ENCODE data around the gene ADIPOR2.

The ADIPOR2 gene

DNA sequence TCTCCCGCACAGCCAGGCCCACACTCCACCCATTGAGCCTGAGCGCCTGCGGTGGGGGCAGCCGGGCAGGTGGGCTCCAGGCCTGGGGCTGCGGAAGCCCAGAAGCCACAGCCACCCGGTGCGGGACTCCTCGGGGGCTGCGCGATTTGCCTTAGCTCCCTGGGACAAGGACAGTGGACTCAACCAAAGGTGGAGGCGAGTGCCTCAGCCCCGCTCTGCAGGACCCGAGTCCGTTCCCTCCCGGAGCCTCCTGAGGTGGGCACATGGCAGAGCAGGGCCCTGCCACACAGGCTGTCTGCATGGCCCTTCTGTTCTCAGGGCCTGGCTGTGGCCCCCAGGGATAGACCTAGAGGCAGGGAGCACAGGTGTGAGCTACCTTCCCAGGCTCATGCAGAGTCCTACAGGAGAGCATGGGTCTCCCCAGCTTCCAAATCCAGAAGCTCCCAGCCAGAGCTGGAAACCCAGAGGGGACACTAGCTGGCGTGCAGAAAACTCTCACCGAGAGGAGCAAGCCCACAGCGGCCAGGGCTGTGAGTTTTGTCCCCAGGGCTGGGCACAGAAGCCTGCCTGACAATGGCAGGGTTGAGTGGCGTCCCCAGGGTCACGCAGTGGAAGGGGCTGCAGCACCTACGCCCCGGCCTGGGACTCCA, 107.2 kb downstream of the ADIPOR2 start:
- DNase-seq = no peak

DNA sequence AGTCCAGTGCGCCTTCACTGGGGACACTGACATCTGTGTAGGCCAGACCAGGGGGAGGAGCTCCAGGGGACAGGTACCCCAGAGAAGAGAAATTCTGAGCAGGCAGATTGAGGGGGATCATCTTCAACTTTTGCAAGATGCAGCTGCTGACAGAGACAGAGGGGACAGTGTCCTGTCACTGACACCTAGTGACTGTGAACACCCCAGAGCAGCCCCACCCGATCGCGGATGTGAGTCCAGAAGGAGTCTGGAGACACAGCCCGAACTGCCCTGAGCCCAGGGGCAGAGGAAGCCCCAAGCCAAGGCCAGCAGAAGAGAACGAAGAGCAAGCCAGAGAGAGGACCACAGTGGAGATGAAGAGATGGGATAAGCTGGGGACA, 107.8 kb downstream of the ADIPOR2 start:
- DNase-seq = no peak

DNA sequence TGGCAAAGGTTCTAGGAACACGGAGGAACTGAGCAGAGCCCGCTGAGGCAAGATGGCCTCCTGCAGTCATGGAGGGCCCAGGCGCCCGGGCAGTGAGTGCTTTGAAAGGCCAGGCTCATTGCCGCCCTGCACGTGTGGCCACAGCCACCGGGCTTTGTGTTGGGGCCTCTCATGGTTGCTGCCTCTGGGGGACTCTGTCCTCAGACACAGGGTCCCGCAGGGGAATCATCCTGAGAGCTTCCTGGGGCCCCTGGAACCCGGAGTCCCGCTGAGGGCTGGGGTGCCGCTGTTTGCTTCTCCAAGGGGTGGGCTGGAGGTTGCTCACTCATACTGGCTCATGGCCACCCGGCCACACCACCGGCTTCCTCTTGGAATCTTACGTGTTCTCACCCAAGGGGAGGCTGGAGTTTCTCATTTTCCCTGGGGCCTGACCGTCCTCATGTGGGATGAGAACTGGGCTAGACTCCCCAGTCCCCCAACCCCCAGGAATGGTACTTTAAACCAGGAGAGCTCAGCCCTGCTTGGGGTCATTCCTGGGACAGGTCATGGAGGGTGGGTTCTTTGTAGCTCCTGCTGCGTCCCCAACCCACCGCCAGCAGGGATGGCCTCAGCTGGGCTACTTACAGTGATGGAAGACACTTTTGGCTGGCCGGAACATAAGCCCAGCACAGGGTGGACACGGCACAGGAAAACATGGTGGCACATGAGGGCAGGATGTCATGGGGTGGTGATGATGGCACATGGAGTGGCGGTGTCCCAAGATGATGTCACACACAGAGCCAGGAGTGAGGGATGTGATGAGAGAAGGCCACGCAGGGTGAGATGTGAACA, 108.4 kb downstream of the ADIPOR2 start:
- no peak for DNase-seq

DNA sequence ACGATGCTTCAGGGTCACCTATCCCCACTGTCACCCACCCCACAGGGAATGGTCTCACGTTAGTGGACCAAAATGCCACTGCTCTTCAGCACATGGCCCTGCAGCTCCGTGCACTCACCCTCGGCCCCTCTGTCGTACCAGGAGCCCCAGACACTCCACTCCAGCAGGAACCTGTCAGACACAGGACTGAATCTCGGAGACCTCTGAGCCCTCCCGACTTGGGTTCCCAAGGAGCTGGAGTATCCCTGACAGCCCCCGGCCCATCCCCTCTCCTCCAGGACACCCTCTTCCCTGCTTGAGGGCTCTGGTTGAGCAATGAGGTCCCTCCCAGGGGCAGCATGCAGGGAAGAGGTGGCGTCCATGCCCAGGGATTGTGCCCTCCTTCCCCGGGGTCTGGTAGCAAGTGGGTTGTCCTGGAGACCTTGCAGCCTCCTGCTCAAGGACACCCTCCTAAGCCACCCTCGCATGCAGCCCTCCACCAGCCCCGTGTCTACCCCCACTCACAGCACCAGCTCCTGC, 109.1 kb downstream of the ADIPOR2 start:
- no peak for DNase-seq

DNA sequence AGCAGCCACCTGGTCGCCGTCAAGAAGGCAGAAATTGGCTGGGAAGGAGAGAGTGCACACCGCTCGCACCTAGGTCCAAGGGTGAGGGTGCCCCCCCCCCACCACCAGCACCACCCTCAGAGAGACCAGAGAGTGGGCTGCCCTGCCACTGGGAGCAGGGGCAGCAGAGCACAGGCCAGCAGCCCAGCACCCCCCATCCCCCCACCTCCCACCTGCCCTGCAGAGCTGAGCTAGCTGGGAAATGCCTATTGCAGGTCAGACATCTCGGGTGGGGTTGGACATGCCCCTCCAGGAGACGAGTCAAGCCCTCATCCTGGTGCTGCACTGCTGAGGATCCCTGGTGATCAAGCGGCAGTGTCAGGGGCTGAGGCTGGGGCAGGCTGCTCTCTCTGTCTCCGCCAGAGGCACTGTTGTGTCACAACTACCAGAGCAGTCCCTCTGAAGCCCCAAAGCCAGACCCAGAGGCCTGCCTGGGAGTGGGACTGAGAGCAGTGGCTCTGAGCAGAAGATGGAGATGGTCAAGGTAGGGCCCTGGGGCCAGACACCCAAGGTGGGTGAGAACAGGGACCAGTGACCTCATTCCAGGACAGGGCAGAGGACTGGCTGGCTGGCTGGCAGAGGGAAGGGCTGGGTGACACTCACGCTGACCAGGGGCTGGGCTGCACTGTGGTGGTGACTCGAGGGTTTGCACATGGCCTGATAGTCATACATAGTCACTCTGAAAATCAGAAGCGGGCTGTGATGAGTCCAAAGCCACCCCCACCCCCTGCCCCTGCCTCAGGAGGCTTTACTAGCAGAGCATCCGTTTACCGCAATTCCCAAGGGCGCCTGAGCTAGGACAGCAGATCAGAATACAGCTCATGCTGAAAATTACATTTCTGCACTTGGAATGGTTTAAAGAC, 109.8 kb downstream of the ADIPOR2 start:
- DNase-seq = peak in 4 of 56 donors; percentile 22 to 75 (median 36)

DNA sequence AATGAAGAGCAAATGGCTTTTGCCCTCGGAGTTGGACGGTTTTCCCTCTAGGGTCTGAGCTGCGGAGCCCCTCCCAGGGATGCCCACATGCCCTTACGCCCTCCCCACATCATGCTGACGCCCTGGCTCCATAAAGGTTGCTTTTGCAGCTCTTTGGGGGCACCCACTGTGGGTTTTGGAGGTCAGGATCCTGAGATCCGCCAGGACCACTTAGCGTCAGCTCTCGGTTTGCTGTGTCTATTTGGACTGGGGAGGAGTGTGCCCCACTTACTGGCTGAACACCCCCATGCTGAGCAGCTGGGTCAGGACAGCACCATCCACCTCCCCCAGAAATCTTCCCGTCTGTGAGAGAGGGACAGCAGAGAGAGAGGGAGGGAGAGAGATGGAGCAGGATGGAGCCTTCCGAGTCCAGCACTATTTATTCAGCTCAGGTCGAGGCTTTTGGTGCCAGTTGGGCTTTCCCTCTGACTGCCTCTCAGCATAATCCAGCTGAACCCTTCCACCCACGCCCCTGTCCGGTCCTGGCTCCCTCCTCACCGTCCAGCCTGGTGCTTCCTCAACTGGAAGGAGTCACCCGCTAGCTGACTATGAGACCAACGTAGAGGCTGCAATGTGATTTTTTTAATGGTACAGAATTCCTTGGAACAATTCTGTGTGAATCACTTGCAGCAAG, 110.6 kb downstream of the ADIPOR2 start:
- no peak for DNase-seq

DNA sequence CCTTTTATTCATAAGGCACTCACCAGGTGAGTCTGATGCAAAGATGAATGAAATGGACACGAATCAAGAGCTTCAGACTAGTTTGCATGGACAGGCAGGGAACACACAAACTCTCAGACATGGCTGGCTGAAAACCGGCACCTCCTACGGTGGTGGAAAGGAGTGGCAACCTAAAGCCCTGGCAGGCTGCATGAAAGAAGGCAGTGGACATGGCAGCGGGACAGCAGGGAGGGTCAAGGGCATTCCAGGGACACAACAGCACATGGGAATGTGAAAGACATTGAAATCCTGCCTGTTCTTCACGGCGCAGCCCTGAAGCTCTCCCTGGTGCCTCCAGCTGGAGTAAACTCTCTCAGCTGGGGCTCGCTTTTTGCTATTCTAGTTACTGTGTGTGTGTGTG, 112.9 kb downstream of the ADIPOR2 start:
- no peak for DNase-seq

DNA sequence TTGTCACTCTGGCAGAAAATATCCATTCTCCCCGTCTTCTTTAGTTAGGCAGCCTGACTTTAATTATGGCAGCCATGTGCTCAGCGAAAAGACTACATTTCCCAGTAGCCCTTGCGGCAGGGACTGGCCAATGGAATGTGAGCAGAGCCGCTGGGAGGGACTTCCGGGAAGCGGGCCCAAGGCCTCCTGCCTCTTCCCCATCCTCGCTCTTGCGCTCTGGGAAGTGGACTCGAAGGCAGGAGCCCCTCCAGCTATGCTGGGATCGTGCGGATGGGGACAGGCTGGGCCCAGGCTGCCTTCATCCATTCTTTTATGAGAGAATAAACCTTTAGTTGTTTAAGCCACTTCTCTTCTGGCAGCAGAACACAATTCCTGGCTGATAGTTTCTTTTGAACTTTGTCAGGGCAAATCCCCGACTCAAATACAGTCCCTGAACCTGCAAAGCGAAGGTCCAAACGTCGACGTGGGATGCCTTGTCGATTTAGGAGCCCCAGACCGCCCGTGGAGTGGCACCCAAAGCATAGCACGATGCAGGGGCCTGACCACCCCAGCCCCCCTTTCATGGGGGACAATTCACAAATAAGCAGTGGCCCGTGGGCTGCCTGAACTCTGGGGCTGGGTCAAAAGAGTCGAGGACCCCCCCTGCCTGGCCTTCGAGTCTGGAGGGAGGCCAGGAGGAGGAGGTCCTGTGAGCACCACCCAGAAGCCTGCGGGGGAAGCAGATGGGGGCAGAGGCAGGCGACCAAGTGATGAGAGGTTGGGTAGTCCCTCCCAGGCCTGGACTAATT, 113.9 kb downstream of the ADIPOR2 start:
- peak; percentile 20 to 91 (median 76) for DNase-seq

DNA sequence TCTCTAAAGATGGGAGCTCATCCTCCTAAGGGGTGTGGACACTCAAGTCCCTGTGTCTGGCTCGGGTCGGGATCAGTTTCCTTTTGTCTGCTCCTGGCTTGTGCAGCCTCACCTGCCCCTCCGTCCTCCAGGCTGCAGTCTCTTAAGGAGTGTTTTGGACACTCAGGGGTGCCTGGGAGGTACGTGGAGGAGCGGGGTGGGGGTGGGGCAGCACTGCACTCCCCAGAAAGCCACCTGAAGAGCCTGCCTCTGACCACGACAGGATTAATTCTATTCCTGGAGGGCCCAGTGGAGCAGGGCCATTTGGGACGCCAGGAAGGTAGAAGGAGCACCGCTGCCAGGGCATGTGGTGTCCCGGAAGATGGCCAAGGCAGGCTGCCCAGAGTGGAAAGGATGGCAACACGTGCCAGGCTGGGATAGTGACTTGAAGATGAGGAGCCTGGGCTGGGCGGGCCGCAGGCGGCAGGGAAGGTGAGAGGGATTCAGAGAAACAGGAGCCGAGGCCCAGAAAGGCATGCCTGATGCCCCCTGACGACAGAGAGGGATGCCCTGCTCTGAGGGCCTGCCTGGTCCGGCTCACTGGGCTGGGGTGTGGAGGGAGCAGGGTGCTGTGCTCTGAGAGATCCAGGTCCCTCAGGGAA, 114.7 kb downstream of the ADIPOR2 start:
- DNase-seq = no peak

DNA sequence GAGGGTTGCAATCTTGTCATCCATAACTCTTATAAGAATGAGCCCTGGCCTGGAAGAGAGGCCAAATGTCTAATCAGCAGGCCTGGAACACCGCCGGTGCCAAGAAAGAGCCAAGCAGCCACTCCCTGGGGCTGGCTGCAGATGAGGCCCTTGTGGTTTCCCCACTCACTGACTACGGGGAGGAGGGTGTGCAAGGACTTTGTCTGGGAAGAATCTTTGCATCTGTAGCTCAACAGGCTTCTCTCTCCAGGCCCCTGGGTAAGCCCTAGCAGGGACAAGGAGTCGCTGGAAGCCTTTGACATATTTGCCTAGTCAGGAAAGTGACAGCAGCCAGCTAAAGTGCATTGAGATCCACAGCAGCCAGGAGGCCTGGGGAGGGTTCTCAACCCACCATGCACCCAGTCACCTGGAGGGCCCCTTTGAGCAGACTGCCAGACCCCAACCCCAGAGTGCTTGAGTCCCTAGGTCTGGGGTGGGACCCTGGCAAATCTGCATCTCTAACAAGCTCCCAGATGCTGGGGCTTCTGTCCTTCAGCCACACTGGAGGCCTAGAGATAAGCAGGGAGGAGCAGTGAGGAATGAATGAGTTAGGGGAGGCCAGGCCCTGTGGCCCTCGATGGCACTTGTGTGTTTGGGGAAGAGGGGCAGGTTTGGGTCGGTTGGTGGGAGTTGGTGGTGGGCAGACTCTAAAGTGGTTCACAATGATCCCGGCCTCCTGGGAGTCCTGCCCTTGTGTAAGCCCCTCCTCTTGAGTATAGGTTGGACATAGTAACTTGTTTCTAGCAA, 115.6 kb downstream of the ADIPOR2 start:
- DNase-seq = no peak

DNA sequence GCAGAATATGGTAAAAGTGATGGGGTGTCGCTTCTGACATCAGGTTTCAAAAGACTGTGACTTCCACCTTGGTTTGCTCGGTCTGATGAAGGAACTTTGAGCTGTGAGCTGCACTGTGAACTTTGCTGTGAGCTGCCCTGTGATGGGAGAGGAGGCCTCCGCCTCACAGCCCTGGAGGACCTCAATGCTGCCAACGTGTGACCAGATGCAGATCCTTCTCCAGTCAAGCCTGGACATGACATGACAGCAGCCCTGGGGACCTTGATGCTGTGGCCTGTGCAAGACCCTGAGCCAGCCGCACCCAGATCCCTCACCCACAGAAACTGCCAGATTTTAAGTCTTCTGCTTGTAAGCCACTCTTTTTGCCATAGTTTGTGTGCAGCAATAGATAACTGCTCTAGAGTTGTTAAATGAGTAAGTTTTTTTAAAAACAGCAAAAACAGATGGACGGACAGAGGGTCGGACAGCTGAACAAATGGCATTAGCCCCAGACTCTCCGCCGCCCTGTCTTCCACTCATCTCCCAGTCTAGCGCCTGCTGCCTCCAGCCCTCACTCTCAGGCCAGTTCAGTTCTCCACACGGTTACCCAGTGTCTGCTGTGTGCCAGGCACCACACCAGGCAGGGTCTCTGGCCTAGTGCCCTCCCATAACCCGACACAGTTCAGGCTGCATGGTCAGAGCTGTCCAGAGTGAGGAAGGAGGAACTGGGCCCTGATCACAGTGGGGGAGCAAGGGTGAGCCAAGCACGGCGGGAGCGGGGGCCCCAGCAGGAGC, 116.4 kb downstream of the ADIPOR2 start:
- DNase-seq = no peak

DNA sequence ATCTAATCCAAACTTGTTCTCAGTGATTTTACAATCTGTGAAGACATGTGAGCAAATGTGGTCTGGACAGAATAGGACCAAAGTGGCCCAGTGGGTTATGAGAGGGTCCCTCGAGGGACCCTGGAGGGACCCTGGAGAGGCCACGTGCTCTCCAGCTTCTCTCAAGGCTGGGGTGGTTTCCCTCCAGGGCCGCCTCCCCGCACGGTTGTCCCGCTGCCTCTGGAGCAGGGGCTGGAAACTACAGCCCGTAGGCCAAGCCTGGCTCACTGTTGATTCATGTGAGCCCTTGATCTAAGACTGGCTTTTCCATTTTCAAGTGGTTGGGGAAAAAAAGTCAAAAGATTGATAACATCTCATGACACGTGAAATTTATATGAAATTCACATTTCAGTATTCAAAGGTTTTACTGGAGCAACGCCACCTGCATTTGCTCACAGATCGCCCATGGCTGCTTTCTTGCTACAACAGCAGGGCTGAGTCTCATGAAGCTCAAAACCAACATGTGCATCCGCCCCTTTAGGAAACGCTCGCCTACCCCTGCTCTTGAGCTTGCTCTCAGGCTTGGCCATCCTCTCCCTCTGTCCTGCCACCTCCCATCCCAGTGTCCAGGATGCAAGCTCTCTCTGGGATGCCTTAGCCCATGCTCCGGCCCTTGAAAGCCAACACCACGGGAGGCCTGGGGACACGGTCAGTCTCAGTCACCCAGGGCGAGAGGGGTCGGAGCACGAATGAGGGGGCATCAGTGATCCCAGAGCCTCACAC, 117.3 kb downstream of the ADIPOR2 start:
- no peak for DNase-seq

DNA sequence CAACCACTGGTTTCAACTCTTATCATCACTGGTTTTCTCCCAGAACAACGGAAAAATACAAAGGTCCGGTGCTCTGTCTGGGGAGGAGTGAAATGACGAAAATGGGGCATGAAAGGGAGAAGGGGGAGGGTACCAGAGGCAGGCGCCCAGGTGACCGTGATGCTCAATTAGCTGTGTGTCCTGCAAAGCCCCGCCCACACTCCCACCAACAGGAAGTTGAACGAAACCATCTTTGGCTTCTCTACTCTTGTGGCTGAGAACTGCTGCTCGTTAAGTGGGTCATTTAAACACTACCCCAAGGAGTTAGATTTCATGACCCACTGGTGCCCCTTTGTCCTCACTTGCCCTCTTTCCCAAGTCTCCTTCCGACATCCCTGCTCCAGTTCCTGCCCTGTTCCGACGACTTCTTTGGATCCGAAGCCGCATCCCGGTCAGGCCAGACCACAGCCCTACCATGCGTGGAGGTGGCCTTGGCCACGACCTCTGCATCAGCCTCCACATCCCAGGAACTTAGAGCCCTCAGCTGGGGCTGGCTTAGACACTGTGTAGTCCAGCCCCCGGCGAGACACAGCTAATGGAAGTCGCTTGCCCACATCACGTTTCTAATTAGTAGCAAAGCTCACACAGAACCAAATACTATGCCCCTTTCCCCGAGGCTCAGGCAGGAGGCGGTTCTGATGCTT, 118.1 kb downstream of the ADIPOR2 start:
- DNase-seq = no peak

DNA sequence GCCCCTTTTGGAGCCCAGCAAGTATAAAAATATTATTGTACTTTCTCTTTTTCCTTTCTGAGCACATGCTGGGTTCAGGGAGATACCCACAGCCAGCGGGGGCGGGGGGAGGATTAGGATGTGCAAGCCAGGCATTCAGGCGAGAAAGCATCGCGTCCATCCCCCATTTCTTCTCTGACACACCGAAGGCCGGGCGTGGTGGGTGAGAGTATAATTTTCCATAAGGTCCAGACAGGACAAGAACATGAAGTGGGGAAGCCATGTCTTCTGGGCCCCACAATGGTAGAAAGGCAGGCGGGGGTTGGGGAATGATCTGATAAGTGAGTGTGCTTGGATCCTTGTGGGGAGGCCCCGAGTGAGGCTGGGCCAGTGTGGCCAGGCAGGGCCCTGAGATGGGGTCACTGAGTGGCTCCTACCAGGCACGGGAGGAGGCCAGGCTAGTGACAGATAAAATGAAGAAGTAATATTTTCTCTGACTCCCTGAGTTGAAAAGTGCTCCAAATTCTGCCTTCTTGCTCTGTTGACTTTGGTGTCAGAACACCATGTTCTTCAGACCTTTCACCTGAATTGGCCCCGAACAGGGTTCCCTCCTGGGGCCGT, 118.8 kb downstream of the ADIPOR2 start:
- DNase-seq = no peak

DNA sequence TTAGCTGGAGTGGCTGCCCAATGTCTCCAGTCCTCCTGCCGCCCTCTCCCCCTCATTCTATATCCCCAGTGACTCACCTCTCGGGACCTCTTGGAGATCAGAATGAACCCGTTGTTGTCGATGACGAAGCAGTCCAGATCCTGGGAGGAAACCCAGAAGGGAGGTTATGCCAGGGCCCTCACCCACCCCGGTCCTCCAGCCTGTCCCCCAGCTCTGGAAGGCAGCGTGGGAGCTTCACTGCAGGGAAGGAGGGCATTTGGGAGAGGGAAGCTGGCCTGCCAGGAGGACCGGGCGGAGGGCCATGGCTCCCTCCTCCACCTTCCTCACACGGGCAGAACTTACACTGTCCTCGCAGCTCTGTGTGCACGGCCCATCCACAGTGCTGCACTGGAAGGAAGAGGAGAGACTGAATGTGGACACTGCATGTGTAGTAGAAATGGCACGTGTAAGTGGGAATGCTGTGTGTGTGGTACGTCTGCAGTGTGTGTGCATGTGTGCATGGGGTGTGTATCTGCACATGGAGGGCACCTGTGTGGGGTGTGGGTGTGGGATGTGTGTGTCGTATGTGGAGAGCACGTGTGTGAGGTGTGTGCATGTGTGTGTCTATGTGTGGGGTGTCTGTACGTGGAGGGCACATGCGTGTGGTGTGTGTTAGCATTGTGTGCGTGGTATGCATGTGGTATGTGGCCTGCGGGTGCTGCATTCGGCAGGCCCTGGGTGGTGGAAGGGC, 119.5 kb downstream of the ADIPOR2 start:
- DNase-seq = no peak

DNA sequence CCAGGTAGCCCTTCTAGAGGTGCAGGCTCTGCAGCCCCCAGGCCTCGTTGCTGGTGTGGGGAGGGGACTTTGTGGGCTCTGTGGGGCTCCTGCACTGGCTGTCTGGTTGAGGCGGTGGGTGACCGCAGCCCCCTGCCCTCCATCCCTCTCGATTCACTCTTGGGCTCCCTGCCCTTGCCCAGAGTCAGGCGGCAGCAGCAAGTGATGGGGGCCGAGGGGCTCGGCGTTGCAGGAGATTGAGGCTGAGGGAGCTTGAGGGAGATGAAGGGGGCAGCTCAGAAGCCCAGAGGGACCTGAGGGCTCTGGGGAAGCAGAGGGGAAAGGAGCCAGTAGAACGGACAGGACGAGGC, 120.0 kb downstream of the ADIPOR2 start:
- DNase-seq = no peak
